ENCODE measurements around the gene TBC1D22A. TPM values are rescaled to one million over a fixed set of nuclear protein-coding genes. Genes with fewer than 3 reads are reported as not detected.

Gene TBC1D22A
- total RNA-seq, 1 donor from 2014 or later, result 6.8 TPM

DNA sequence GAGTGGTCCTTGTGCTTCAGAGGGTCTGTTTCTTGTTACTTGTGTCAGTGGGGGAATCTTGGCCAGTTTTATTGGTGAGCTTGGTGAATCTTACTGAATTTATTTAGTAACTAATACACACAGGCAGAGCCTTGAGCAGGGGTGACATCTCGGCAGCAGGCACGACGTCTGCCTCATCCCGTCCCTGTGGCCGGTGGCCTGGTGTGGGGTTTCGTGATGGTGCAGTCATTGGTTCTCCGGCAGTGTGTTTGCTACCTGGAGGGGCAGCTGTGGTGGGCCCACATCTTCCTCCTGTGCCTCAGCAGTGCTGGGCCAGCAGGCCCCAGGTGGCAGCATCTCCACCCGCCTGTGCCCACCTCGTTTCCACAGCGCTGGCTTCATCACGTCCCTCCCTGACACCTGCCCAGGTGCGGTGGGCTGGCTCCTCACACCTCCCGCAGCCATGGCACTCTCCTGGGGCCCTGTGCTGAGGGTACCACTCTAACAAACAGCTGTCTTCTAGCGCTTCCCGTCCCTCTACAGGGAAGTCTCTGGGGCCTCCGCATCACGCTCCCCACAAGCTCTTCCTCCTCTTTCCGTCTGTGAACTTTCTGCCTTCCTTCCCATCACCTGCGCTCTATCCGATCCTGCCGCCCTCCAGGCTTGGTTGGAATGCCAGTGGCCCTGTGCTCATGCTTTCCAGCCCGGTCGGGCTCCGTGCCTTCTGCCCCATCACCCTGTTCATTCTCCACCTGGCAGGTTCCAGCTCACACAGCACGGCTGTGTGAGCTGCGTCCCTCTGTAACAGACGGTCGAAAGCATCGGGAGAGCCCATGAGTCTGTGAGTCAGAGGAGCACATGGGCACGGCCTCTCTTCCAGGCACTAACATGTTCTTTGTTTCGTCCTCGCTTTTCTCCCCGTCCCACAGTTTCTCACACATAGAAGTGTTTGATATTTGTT is 203.4 kb downstream of the TBC1D22A start:
- Histone ChIP-seq H3K9me3 (ENCODE audit: control insufficient read depth in 3 of 3, low read length in 3 of 3) (no peaks in the 10 kb centered on the region), H3K9ac (ENCODE audit: low read depth in 1 of 3, low read length in 3 of 3) (no peak overlapping the region), H3K36me3 (ENCODE audit: control insufficient read depth in 3 of 3, insufficient read depth in 3 of 3, low read length in 3 of 3) (no peaks in the 10 kb centered on the region), H3K27ac (ENCODE audit: low read depth, low read length) (no peak overlapping the region), H3K4me1 (ENCODE audit: control insufficient read depth in 3 of 3, insufficient read depth in 3 of 3, low read length in 3 of 3) (peaks cover 3 to 10% (median 4%) of the 10 kb centered on the region in 3 donors), H3K27me3 (ENCODE audit: control insufficient read depth in 3 of 3, insufficient read depth in 3 of 3, low read length in 3 of 3) (no peaks in the 10 kb centered on the region), H3K4me3 (ENCODE audit: low read length in 3 of 3) (no peak overlapping the region)

DNA sequence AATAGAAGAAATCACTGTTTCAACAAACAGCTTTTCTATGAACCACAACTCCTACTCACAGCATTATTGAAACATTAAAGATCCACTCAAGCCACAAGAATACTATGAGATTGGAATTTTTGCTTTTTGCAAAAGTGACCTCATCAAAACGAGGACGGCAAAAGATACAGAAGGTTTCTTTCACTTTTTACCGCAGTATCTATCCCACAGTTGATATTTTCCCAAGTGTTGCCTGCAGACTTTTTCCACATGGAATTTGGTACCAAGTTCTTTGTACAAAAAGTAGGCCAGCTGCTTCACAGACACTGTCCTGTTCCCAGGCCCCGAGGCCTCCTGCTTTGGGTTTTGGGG is 204.0 kb downstream of the TBC1D22A start:
- Histone ChIP-seq H3K36me3 (ENCODE audit: control insufficient read depth in 3 of 3, insufficient read depth in 3 of 3, low read length in 3 of 3) (no peaks in the 10 kb centered on the region), H3K9me3 (ENCODE audit: control insufficient read depth in 3 of 3, low read length in 3 of 3) (no peaks in the 10 kb centered on the region), H3K27me3 (ENCODE audit: control insufficient read depth in 3 of 3, insufficient read depth in 3 of 3, low read length in 3 of 3) (no peaks in the 10 kb centered on the region), H3K4me3 (ENCODE audit: low read length in 3 of 3) (no peak overlapping the region), H3K9ac (ENCODE audit: low read depth in 1 of 3, low read length in 3 of 3) (no peak overlapping the region), H3K27ac (ENCODE audit: low read depth, low read length) (no peak overlapping the region), H3K4me1 (ENCODE audit: control insufficient read depth in 3 of 3, insufficient read depth in 3 of 3, low read length in 3 of 3) (peaks cover 5 to 13% (median 9%) of the 10 kb centered on the region in 3 donors)

DNA sequence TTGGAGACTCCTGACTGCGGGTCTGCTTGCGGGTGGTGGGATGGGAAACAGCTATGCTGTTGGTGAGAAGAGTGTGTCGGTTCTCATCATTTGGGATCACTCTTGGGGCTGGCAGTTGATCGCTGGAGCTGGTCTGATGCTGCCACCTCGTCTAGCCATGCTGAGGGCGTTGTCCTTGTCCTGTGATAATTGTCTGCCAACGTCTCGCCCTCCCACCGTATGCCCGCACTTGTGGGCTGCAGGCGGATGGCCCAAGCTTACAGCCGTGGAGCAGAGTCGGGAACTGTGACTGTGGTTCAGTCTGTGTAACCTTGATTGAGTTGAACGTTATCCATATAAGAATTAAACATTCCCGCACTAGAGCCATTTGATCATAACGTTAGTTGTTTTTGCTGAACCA is 204.4 kb downstream of the TBC1D22A start:
- H3K4me1 ChIP-seq (ENCODE audit: control insufficient read depth in 3 of 3, insufficient read depth in 3 of 3, low read length in 3 of 3), result peaks cover 8 to 17% (median 13%) of the 10 kb centered on the region in 3 donors
- H3K36me3 ChIP-seq (ENCODE audit: control insufficient read depth in 3 of 3, insufficient read depth in 3 of 3, low read length in 3 of 3), result no peaks in the 10 kb centered on the region
- no peaks in the 10 kb centered on the region for H3K27me3 ChIP-seq (ENCODE audit: control insufficient read depth in 3 of 3, insufficient read depth in 3 of 3, low read length in 3 of 3)
- no peaks in the 10 kb centered on the region for H3K9me3 ChIP-seq (ENCODE audit: control insufficient read depth in 3 of 3, low read length in 3 of 3)
- H3K27ac ChIP-seq (ENCODE audit: low read depth, low read length), result no peak overlapping the region
- H3K9ac ChIP-seq (ENCODE audit: low read depth in 1 of 3, low read length in 3 of 3), result no peak overlapping the region
- H3K4me3 ChIP-seq (ENCODE audit: low read length in 3 of 3), result no peak overlapping the region

DNA sequence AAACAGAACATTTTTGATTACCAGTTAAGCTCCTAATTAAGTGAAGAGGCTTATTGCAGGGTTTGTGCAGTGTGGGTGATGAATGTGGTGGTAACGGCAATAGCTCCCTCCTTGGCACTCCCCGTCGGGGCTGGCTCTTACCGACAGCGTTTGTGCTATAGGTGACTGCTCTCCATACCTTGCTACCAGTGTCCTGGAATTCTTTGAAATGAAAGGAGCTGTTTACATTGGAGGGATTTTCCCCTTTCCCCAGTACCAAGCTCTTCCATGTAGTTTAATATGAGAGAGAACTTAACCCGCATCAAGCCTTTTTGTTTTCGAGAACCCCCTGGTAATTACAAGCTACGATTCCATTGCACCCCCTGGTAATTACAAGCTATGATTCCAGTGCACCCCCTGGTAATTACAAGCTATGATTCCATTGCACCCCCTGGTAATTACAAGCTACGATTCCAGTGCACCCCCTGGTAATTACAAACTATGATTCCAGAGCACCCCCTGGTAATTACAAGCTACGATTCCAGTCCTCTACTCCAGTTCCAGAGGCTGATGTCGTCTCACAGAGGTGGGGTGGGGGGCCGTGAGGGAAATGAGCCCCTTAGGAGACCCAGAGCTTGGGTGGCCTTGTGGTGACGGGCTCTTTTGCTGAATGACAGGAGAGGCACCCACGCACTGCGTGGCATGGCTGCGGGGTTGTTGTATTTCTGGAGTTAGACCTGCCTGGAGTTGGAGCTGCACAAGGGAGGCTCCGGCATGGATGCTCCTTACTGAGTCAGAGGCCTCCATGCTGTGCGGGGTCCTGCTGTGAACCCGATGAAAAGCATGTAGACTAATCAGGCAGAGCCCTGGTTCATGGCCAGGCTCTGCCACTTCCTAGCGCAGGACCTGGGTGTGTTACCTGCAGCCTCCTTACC is 205.3 kb downstream of the TBC1D22A start:
- H3K27ac ChIP-seq (ENCODE audit: low read depth, low read length), result no peak overlapping the region

DNA sequence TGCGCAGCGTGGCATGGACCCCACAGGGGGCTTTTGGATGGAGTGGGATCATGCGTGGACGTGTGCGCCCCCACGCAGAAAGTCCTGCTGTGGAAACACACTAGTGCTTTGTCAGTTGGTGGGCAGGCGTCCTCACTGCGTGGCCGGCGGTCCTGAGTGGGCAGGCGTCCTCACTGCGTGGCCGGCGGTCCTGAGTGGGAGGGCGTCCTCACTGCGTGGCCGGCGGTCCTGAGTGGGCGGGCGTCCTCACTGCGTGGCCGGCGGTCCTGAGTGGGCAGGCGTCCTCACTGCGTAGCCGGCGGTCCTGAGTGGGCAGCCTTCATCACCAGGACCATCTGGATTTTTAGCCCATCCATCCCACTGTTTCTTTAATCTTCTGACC is 205.9 kb downstream of the TBC1D22A start:
- H3K9me3 ChIP-seq (ENCODE audit: control insufficient read depth in 3 of 3, low read length in 3 of 3), result no peaks in the 10 kb centered on the region
- no peak overlapping the region for H3K4me3 ChIP-seq (ENCODE audit: low read length in 3 of 3)
- no peak overlapping the region for H3K27ac ChIP-seq (ENCODE audit: low read depth, low read length)
- H3K4me1 ChIP-seq (ENCODE audit: control insufficient read depth in 3 of 3, insufficient read depth in 3 of 3, low read length in 3 of 3), result peaks cover 11 to 18% (median 15%) of the 10 kb centered on the region in 3 donors
- no peaks in the 10 kb centered on the region for H3K36me3 ChIP-seq (ENCODE audit: control insufficient read depth in 3 of 3, insufficient read depth in 3 of 3, low read length in 3 of 3)
- no peak overlapping the region for H3K9ac ChIP-seq (ENCODE audit: low read depth in 1 of 3, low read length in 3 of 3)
- no peaks in the 10 kb centered on the region for H3K27me3 ChIP-seq (ENCODE audit: control insufficient read depth in 3 of 3, insufficient read depth in 3 of 3, low read length in 3 of 3)

More for the DNA sequence above, 205.3 kb downstream of the TBC1D22A start:
- no peaks in the 10 kb centered on the region for H3K27me3 ChIP-seq (ENCODE audit: control insufficient read depth in 3 of 3, insufficient read depth in 3 of 3, low read length in 3 of 3)
- H3K4me3 ChIP-seq (ENCODE audit: low read length in 3 of 3), result no peak overlapping the region
- H3K9me3 ChIP-seq (ENCODE audit: control insufficient read depth in 3 of 3, low read length in 3 of 3), result no peaks in the 10 kb centered on the region
- no peaks in the 10 kb centered on the region for H3K36me3 ChIP-seq (ENCODE audit: control insufficient read depth in 3 of 3, insufficient read depth in 3 of 3, low read length in 3 of 3)
- no peak overlapping the region for H3K9ac ChIP-seq (ENCODE audit: low read depth in 1 of 3, low read length in 3 of 3)
- peaks cover 11 to 18% (median 15%) of the 10 kb centered on the region in 3 donors for H3K4me1 ChIP-seq (ENCODE audit: control insufficient read depth in 3 of 3, insufficient read depth in 3 of 3, low read length in 3 of 3)

DNA sequence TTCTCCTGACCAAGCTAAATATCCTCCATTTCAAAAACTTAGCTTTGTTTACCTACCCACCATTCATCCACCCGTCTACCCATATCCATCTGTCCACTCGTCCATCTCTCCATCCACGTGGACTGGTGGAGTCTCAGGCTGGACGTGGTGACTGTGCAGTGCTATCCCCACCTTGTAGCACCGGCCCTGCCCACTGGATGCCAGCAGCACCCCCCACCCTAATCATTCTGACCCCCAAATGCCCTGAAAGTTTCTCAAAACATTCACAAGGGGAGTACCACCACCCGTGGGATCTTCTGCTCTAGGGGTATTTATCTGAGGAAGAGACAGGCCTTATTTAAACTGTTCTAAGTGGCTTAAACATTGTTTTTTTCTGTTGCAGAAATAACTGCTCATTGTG is 206.4 kb downstream of the TBC1D22A start:
- Histone ChIP-seq H3K27ac (ENCODE audit: low read depth, low read length) (no peak overlapping the region), H3K27me3 (ENCODE audit: control insufficient read depth in 3 of 3, insufficient read depth in 3 of 3, low read length in 3 of 3) (no peaks in the 10 kb centered on the region), H3K9me3 (ENCODE audit: control insufficient read depth in 3 of 3, low read length in 3 of 3) (no peaks in the 10 kb centered on the region), H3K36me3 (ENCODE audit: control insufficient read depth in 3 of 3, insufficient read depth in 3 of 3, low read length in 3 of 3) (no peaks in the 10 kb centered on the region), H3K9ac (ENCODE audit: low read depth in 1 of 3, low read length in 3 of 3) (no peak overlapping the region), H3K4me3 (ENCODE audit: low read length in 3 of 3) (no peak overlapping the region), H3K4me1 (ENCODE audit: control insufficient read depth in 3 of 3, insufficient read depth in 3 of 3, low read length in 3 of 3) (peaks cover 11 to 18% (median 15%) of the 10 kb centered on the region in 3 donors)

DNA sequence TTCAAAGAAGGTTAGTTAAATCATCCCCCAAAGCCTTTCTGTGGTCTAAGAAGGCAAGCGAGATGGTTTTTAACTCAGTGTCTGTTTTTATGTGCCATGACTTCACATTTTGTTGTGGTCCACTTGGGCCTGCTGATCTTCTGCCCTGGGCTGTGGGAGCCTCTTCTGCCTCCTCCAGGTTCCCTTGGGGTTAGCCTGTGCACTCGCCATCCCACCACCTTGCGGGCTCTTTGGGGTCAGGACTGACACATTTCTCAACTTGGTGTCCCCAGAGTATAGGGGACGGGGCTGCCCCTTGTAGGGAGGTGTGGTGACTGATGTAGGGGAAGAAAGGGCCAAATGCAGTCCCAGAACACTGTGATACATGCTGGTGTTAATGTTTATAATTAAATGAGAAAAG is 207.0 kb downstream of the TBC1D22A start:
- H3K27me3 ChIP-seq (ENCODE audit: control insufficient read depth in 3 of 3, insufficient read depth in 3 of 3, low read length in 3 of 3), result no peaks in the 10 kb centered on the region
- no peaks in the 10 kb centered on the region for H3K9me3 ChIP-seq (ENCODE audit: control insufficient read depth in 3 of 3, low read length in 3 of 3)
- no peak overlapping the region for H3K4me3 ChIP-seq (ENCODE audit: low read length in 3 of 3)
- no peak overlapping the region for H3K27ac ChIP-seq (ENCODE audit: low read depth, low read length)
- peaks cover 3 to 5% (median 4%) of the 10 kb centered on the region in 3 donors for H3K36me3 ChIP-seq (ENCODE audit: control insufficient read depth in 3 of 3, insufficient read depth in 3 of 3, low read length in 3 of 3)
- H3K4me1 ChIP-seq (ENCODE audit: control insufficient read depth in 3 of 3, insufficient read depth in 3 of 3, low read length in 3 of 3), result peaks cover 11 to 18% (median 15%) of the 10 kb centered on the region in 3 donors
- no peak overlapping the region for H3K9ac ChIP-seq (ENCODE audit: low read depth in 1 of 3, low read length in 3 of 3)

DNA sequence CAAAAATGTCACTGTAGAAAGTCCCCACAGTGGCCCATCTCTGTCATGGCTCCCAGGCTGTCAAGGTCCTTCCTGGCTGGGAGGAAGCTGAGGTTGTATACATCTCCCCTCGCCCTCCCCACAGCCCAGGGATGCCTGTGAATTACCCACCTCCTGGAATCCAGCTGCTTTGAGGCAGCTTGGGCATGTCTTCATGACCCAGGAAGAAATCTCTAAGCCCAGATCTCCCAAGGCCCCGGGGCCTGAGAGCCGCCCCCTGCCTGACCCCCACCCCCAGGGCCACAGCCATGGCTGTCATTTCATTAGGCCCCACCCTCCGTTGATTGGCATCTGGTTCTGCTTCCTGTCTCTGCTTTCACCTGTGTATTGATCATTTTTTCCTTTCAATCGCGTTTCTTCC is 207.5 kb downstream of the TBC1D22A start:
- no peak overlapping the region for H3K9ac ChIP-seq (ENCODE audit: low read depth in 1 of 3, low read length in 3 of 3)
- no peak overlapping the region for H3K27ac ChIP-seq (ENCODE audit: low read depth, low read length)
- H3K27me3 ChIP-seq (ENCODE audit: control insufficient read depth in 3 of 3, insufficient read depth in 3 of 3, low read length in 3 of 3), result no peaks in the 10 kb centered on the region
- H3K36me3 ChIP-seq (ENCODE audit: control insufficient read depth in 3 of 3, insufficient read depth in 3 of 3, low read length in 3 of 3), result peaks cover 5 to 7% (median 7%) of the 10 kb centered on the region in 3 donors
- no peaks in the 10 kb centered on the region for H3K9me3 ChIP-seq (ENCODE audit: control insufficient read depth in 3 of 3, low read length in 3 of 3)
- peaks cover 11 to 18% (median 15%) of the 10 kb centered on the region in 3 donors for H3K4me1 ChIP-seq (ENCODE audit: control insufficient read depth in 3 of 3, insufficient read depth in 3 of 3, low read length in 3 of 3)
- H3K4me3 ChIP-seq (ENCODE audit: low read length in 3 of 3), result no peak overlapping the region

DNA sequence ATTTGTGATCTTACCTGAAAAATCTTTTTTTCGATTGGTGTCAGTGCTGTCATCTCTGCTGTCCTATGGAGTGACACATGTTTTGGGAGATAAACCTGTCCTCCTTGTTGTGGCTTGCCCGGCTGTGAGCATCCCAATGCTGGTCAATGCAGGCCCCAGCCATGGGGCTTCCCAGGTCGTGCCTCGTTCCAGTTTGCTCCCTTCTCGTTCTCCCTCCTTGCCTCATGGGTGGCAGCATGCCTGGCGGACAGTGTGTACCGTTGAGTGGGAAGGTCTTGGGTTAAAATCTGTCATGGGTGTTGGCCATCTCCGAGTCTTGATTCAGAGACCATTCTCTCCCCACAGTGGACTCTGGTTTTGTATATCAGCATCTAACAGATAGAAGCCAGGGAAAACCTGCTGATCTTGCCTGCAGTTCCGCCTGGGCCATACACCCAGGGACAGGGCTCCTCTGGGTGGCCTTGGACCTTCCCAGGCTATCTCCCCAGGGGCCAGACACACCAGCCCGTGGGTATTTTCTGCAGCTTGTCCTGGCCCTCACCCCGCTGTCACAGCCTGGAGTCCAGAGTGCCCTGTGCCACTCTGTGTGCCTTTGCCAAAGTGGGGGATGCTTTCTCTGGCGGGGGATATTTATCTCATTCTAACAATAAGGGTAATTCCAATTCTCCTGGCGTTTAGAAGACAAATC is 208.1 kb downstream of the TBC1D22A start:
- Histone ChIP-seq H3K27ac (ENCODE audit: low read depth, low read length) (peak overlapping the region; percentile 57), H3K36me3 (ENCODE audit: control insufficient read depth in 3 of 3, insufficient read depth in 3 of 3, low read length in 3 of 3) (peaks cover 5 to 10% (median 7%) of the 10 kb centered on the region in 3 donors), H3K4me3 (ENCODE audit: low read length in 3 of 3) (no peak overlapping the region), H3K27me3 (ENCODE audit: control insufficient read depth in 3 of 3, insufficient read depth in 3 of 3, low read length in 3 of 3) (no peaks in the 10 kb centered on the region), H3K4me1 (ENCODE audit: control insufficient read depth in 3 of 3, insufficient read depth in 3 of 3, low read length in 3 of 3) (peaks cover 11 to 18% (median 15%) of the 10 kb centered on the region in 3 donors), H3K9ac (ENCODE audit: low read depth in 1 of 3, low read length in 3 of 3) (no peak overlapping the region), H3K9me3 (ENCODE audit: control insufficient read depth in 3 of 3, low read length in 3 of 3) (no peaks in the 10 kb centered on the region)
